Mucosa of descending colon (tissue), 3 donors: Measurements from ENCODE around the gene IYD. TPM values are rescaled to one million over a fixed set of nuclear protein-coding genes. Genes with fewer than 3 reads are reported as not detected.
"Not testable (repeated sequence)": the region's sequence is repeated elsewhere in the genome, so short reads cannot be mapped to it uniquely, and the experiment has no call there.

Source experiments
- ATAC-seq: fragments of 200-7000 bp; cut with Tn5 transposase; one replicate; pipeline ENCODE4 v1.9.1; 2020; ENCODE audit warnings: mild to moderate bottlenecking, moderate library complexity
- DNase-seq, 3 donors: peaks; one replicate each; pipeline ENCODE4 v3.0.0-alpha.2; 2020
- H3K36me3 ChIP-seq: fragments of 200-600 bp; one replicate; pipeline ENCODE4 v1.8.0; 2021; ENCODE audit warnings: low read depth, mild to moderate bottlenecking
- H3K4me1 ChIP-seq: fragments of 200-600 bp; one replicate; pipeline ENCODE4 v1.8.0; 2021; ENCODE audit warnings: low read depth, mild to moderate bottlenecking
- H3K4me3 ChIP-seq: fragments of 200-600 bp; one replicate; pipeline ENCODE4 v1.8.0; 2021; ENCODE audit warnings: mild to moderate bottlenecking
- H3K9me3 ChIP-seq: fragments of 200-600 bp; one replicate; pipeline ENCODE4 v1.8.0; 2021; ENCODE audit warnings: mild to moderate bottlenecking
- intact Hi-C, 2 donors: fragments of 100-400 bp; cut with DNase I in 1 of 2; cut with micrococcal nuclease in 1 of 2; formaldehyde crosslinking; loops; one replicate each; pipeline versions ENCODE4 v1.11.0 to v1.11.1; 2022; cut with DNase I, micrococcal nuclease
- total RNA-seq, 3 donors: library from RNA; stranded (reverse); fragmentation: NEBNext Ultra II Directional in 2 of 3; extraction: Animal tissue kit (Norgen Biotek cat#: 25700) in 2 of 3; gene quantifications; one replicate each; pipeline versions ENCODE4 v1.2.1 to v1.2.4, GENCODE V29; 2021 to 2023
- TF ChIP-seq, protein P1 (sequence below): fragments of 200-600 bp; IDR thresholded peaks from one replicate; pipeline ENCODE4 v1.8.0; 2022; ENCODE audit warnings: antibody characterized with exemption, mild to moderate bottlenecking
- donor health status: DM: no; HTN: no; CAD: no; lungs with moderate emphysema.
- donor health status: DM: no; HTN: no; CAD: no.
- donor health status: DM: no; HTN: yes; CAD: no.

IYD gene
- total RNA-seq, 3 donors from 2014 or later = 7.5 to 25.3 (median 15.3) TPM

DNA sequence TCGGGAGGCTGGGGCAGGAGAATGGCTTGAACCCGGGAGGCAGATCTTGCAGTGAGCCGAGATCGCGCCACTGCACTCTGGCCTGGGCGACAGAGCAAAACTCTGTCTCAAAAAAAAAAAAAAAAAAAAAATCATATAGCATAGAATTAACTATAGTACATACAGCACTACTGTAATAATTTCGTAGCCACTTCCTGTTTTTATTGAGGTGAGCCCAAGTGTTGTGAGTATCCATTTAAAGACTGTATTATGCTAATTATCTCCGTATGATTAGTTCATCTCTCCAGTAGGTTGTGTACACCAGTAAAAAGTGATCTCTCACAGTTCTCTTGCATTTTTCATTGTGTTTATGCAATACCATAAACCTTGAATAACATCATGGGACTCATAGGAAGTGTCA, 70.6 kb downstream of the IYD start:
- DNase-seq (no peak), ATAC-seq (no peak)
- Histone ChIP-seq H3K36me3 (no peaks in the 10 kb centered on the region), H3K4me3 (no peak overlapping the region), H3K9me3 (no peaks in the 10 kb centered on the region), H3K4me1 (no peaks in the 10 kb centered on the region)
- TF ChIP-seq, protein P1, sequence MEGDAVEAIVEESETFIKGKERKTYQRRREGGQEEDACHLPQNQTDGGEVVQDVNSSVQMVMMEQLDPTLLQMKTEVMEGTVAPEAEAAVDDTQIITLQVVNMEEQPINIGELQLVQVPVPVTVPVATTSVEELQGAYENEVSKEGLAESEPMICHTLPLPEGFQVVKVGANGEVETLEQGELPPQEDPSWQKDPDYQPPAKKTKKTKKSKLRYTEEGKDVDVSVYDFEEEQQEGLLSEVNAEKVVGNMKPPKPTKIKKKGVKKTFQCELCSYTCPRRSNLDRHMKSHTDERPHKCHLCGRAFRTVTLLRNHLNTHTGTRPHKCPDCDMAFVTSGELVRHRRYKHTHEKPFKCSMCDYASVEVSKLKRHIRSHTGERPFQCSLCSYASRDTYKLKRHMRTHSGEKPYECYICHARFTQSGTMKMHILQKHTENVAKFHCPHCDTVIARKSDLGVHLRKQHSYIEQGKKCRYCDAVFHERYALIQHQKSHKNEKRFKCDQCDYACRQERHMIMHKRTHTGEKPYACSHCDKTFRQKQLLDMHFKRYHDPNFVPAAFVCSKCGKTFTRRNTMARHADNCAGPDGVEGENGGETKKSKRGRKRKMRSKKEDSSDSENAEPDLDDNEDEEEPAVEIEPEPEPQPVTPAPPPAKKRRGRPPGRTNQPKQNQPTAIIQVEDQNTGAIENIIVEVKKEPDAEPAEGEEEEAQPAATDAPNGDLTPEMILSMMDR = no peak
- intact Hi-C loops = no loop called here

DNA sequence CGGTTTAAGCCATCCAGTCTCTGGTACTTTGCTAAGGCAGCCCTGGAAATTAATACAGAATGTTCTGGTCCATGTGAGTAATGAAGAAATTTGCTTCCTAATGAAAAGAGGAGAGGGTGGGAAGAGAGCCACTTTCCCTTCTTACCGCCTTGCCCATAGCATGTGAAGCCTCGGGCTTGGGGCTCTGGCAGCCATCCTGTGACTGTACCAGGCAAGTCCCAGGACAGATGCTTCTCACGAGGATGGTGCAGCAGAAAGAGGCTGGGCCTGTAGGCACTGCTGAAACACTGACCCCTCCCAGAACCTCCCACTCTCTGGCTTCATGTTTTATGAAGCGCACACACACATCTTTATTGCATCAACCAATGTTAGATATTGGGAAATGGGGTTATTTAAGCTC, 74.8 kb downstream of the IYD start:
- no peak for DNase-seq
- ATAC-seq = no peak
- H3K4me1 ChIP-seq = no peaks in the 10 kb centered on the region
- intact Hi-C loops = no loop called here
- TF ChIP-seq, protein P1 = no peak
- no peaks in the 10 kb centered on the region for H3K9me3 ChIP-seq
- H3K4me3 ChIP-seq = no peak overlapping the region
- H3K36me3 ChIP-seq = no peaks in the 10 kb centered on the region

DNA sequence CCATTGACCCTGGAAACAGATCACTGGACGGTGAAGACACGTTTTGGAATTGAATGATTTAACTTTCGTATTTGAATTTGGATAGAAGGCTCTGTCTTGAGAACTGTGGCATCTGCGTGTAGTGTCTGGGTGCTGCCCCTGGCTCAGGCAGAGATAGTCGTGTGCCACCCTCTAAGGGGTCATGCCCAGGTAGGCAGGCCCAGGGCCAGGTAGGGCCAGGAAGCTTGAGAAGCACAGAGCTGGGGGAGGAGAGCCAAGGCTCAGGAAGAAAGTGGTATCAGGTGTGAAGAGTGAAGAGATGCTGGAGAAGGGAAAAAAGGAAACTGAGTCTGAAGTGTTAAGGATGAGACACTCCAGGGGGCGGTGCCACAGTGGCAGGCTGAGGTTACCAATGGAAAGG, 75.5 kb downstream of the IYD start:
- no peaks in the 10 kb centered on the region for H3K9me3 ChIP-seq
- H3K4me1 ChIP-seq = no peaks in the 10 kb centered on the region
- TF ChIP-seq, protein P1 = no peak
- intact Hi-C loops = no loop called here
- no peak for DNase-seq
- no peak for ATAC-seq
- no peak overlapping the region for H3K4me3 ChIP-seq
- H3K36me3 ChIP-seq = no peaks in the 10 kb centered on the region

DNA sequence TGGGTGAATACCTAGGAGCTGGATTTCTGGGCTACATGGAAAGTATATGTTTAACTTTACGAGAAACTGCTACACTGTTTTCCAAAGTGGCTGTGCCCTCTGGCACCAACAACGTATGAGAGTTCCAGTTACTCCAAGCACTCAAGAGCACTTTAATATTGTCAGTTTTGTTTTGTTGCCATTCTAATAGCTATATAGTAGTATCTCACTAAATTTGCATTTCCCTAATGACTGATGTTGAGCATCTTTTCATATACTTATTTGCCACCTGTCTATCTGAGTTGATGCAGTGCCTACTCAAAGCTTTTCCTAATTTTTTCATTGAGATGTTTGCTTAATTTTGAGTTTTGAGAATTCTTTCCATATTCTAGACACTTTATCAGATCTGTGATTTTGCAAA, 76.7 kb downstream of the IYD start:
- H3K36me3 ChIP-seq = no peaks in the 10 kb centered on the region
- TF ChIP-seq, protein P1 = no peak
- H3K9me3 ChIP-seq = no peaks in the 10 kb centered on the region
- H3K4me3 ChIP-seq = no peak overlapping the region
- intact Hi-C loops = no loop called here
- no peaks in the 10 kb centered on the region for H3K4me1 ChIP-seq
- no peak for ATAC-seq
- no peak for DNase-seq

DNA sequence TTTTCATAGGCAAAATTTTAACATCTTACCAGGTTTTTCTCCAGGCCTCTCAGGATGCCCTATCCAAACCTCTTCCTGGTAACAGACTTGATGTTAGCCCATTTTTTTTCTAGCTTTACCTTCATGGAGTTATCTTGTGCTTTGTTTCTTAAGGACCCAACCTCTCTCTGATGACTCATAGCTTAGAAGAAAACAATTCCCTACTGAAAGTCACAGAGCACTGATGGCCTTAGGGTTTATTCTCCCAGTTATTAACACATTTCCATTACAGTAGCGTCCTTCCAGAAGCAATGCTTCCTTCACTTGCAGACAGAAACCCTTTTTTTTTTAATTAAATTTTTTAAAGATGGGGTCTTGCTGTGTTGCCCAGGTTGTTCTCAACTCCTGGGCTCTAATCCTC, 79.4 kb downstream of the IYD start:
- no peak for DNase-seq
- no peaks in the 10 kb centered on the region for H3K4me1 ChIP-seq
- no peaks in the 10 kb centered on the region for H3K9me3 ChIP-seq
- TF ChIP-seq, protein P1 = no peak
- H3K4me3 ChIP-seq = no peak overlapping the region
- ATAC-seq = no peak
- H3K36me3 ChIP-seq = no peaks in the 10 kb centered on the region
- intact Hi-C loops = no loop called here

DNA sequence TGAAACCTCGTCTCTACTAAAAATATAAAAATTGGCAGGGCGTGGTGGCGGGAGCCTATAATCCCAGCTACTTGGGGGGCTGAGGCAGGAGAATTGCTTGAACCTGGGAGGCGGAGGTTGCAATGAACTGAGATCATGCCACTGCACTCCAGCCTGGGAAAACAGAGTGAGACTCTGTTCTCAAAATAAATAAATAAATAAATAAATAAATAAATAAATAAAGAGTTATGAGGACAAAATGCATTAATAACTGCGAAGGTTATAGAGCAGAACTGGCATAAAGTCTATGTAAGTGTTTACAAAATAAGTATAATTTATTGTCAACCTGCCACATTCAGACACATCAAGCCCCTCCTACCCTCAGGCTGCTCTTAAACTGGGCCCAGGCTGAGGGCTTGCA, 80.2 kb downstream of the IYD start:
- H3K9me3 ChIP-seq, H3K36me3 ChIP-seq, ATAC-seq, intact Hi-C loops, H3K4me3 ChIP-seq, H3K4me1 ChIP-seq, DNase-seq: not testable (repeated sequence)
